ENCODE results near the gene SMPD3.

- TF ChIP-seq ZC3H11A (IDR thresholded peaks at IDR 0.05), result no peak
- no peak for TF ChIP-seq ESRRA (IDR thresholded peaks at IDR 0.05; ENCODE audit: borderline replicate concordance, low read length)
- TF ChIP-seq POLR2A (IDR thresholded peaks at IDR 0.05; ENCODE audit: low read length), result no peak
Measured at GRCh38 chr16:68458101-68458500, 9.8 kb upstream of the SMPD3 start.
